Smooth muscle cell (in vitro differentiated cells): Measurements from ENCODE around the gene MRPS2. TPM values are rescaled to one million over a fixed set of nuclear protein-coding genes. Genes with fewer than 3 reads are reported as not detected.
"Not testable (repeated sequence)": the region's sequence is repeated elsewhere in the genome, so short reads cannot be mapped to it uniquely, and the experiment has no call there.

Experiments used
- DNase-seq: peaks from one replicate; lab custom pipeline; 2025; ENCODE audit not compliant: unreplicated experiment; lab: John Stamatoyannopoulos, UW
- H2AFZ ChIP-seq: fragments of 200-600 bp; sonication (generic); 2 replicates; pipeline ENCODE4 v1.6.0; 2016; ENCODE audit warnings: antibody characterized with exemption, low read depth, mild to moderate bottlenecking
- H3F3A ChIP-seq: fragments of 200-600 bp; sonication (generic); 2 replicates; pipeline ENCODE4 v1.6.0; 2017; ENCODE audit warnings: antibody characterized with exemption, low read depth
- H3K27ac ChIP-seq: fragments of 200-600 bp; sonication (generic); 2 replicates; pipeline ENCODE4 v1.5.1; 2016; ENCODE audit warnings: low read depth, mild to moderate bottlenecking
- H3K27me3 ChIP-seq: fragments of 200-600 bp; sonication (generic); 2 replicates; pipeline ENCODE4 v1.6.1; 2016; ENCODE audit warnings: low read depth, mild to moderate bottlenecking
- H3K36me3 ChIP-seq: fragments of 200-600 bp; sonication (generic); 2 replicates; pipeline ENCODE4 v1.5.1; 2016; ENCODE audit warnings: low read depth
- H3K4me1 ChIP-seq: fragments of 200-600 bp; sonication (generic); 2 replicates; pipeline ENCODE4 v1.5.1; 2016; ENCODE audit warnings: low read depth
- H3K4me2 ChIP-seq: fragments of 200-600 bp; sonication (generic); 2 replicates; pipeline ENCODE4 v1.6.0; 2016; ENCODE audit warnings: mild to moderate bottlenecking
- H3K4me3 ChIP-seq: fragments of 200-600 bp; sonication (generic); 2 replicates; pipeline ENCODE4 v1.5.1; 2016; ENCODE audit warnings: mild to moderate bottlenecking
- H3K79me2 ChIP-seq: fragments of 200-600 bp; sonication (generic); 2 replicates; pipeline ENCODE4 v1.6.0; 2016; ENCODE audit warnings: low read depth, mild to moderate bottlenecking
- H3K9ac ChIP-seq: fragments of 200-600 bp; sonication (generic); 2 replicates; pipeline ENCODE4 v1.6.0; 2016; ENCODE audit warnings: low read depth
- H3K9me3 ChIP-seq: fragments of 200-600 bp; sonication (generic); replicated peaks from 2 replicates; pipeline ENCODE4 v1.5.1; 2016; ENCODE audit warnings: low read depth
- H4K20me1 ChIP-seq: fragments of 200-600 bp; sonication (generic); 2 replicates; pipeline ENCODE4 v1.6.0; 2016; ENCODE audit warnings: low read depth
- CTCF ChIP-seq: fragments of 200-600 bp; sonication (generic); IDR thresholded peaks from 2 replicates; pipeline ENCODE4 v1.5.1; 2017; ENCODE audit warnings: borderline replicate concordance, mild to moderate bottlenecking, antibody characterized with exemption; ENCODE audit not compliant: insufficient read depth, poor library complexity, severe bottlenecking
- WGBS: methylation state at CpG from one replicate; pipeline ENCODE4 v1.1.7; 2016; ENCODE audit warnings: low lambda C conversion rate; 5-methylcytosine and 5-hydroxymethylcytosine counted together
- polyA plus RNA-seq: library from polyadenylated mRNA; unstranded; fragments of >200 nt; fragmentation: Nextera tagmentation; extraction: Ambion mirVana; gene quantifications from 2 replicates; pipeline ENCODE4 v1.2.1, GENCODE V29; 2016
- total RNA-seq: library from RNA; depleted of rRNA; stranded (reverse); fragments of >200 nt; gene quantifications from 2 replicates; pipeline ENCODE4 v1.2.3, GENCODE V29; 2014

Gene MRPS2
- 30.7 and 34.2 TPM in 2 replicates for total RNA-seq
- 49.0 and 52.6 TPM in 2 replicates for polyA plus RNA-seq

DNA sequence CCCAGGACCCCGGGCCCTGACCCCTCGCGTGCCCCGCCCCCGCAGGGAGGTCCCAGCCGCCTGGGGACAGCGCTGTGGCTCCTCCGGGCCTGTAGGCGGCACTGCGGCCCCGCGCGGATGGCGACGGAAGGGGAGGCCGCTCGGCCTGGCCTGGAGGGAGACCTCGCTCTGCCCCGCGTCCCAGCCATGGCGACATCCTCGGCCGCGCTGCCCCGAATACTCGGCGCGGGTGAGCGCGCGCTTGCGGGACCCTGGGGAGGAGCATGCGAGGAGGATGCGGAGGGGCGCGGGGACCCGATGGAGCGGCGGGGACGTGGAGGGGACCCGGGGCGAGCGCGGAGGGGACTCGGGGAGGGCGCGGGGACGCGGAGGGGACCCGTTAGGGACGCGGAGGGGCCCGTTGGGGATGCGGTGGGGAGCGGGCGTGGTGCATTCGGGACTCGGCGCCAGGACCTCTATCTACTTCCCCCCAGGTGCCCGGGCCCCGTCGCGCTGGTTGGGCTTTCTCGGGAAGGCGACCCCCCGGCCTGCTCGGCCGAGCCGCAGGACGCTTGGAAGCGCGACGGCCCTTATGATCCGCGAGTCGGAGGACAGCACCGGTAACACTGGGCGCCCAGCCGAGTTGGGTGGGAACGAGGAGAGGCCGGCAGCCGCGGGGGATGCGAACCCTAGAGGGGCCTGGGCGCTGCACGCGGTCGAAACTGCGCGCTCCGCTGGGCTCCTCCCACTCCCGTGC, at the start of gene MRPS2:
MRPS2 (plus strand) TSS at position 158 of the 736 bp plus-strand sequence; CDS start at position 187, 29 bp downstream.
- under 1% methylated on average over 41 of the region's 92 CpGs for WGBS
- H3K9ac ChIP-seq, result peak within 1 kb of the TSS; percentile 82
- H2AFZ ChIP-seq, result peak within 1 kb of the TSS; percentile 98
- H3K36me3 ChIP-seq, result no peaks in the 10 kb centered on the region
- no peak for DNase-seq
- peak within 1 kb of the TSS; percentile 98 for H3K4me2 ChIP-seq
- peaks cover 18% of the 10 kb centered on the region for H3K79me2 ChIP-seq
- H3K4me1 ChIP-seq, result peaks cover 11% of the 10 kb centered on the region
- H3K4me3 ChIP-seq, result peak within 1 kb of the TSS; percentile 94
- peak; percentile 77 for TF ChIP-seq CTCF
- H3K9me3 ChIP-seq, result no peaks in the 10 kb centered on the region
- peak within 1 kb of the TSS; percentile 18 for H3K27ac ChIP-seq
- H4K20me1 ChIP-seq, result peaks cover 22% of the 10 kb centered on the region
- H3K27me3 ChIP-seq, result no peaks in the 10 kb centered on the region
- H3F3A ChIP-seq, result peaks cover 3% of the 10 kb centered on the region

- H3K79me2 ChIP-seq, result no peaks in the 10 kb centered on the region
- H3K36me3 ChIP-seq, result no peaks in the 10 kb centered on the region
- H3K27ac ChIP-seq, result no peak overlapping the region
- 94% methylated on average over 10 of the region's 10 CpGs for WGBS
- no peak overlapping the region for H2AFZ ChIP-seq
- H4K20me1 ChIP-seq, result no peaks in the 10 kb centered on the region
- no peak for TF ChIP-seq CTCF
- no peaks in the 10 kb centered on the region for H3K27me3 ChIP-seq
- H3K9me3 ChIP-seq, result no peaks in the 10 kb centered on the region
- H3F3A ChIP-seq, result no peaks in the 10 kb centered on the region
- DNase-seq, result no peak
- H3K4me1 ChIP-seq, result no peaks in the 10 kb centered on the region
- H3K4me2 ChIP-seq, result no peak overlapping the region
- no peak overlapping the region for H3K9ac ChIP-seq
- no peak overlapping the region for H3K4me3 ChIP-seq
These were observed 49.5 kb upstream of the MRPS2 start for GRCh38 chr9:135450956-135451355.

DNA sequence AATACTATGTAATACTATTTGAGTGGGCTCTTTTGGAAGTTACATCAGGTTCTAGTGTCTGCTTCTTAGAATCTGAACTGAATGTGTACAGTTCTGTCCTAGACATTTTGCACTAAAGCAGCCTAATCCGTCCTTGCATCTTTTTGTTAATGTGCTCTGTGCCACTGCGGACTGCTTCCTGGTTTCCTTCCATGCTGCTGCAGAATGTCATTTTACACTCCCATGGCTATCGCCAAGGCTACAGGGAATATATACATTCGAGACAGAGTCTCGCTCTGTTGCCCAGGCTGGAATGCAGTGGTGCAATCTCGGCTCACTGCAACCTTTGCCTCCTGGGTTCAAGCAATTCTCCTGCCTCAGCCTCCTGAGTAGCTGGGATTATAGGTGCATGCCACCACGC, 48.6 kb upstream of the MRPS2 start:
- H3K4me1 ChIP-seq, DNase-seq, H3K79me2 ChIP-seq, H2AFZ ChIP-seq, H3K9me3 ChIP-seq, H3F3A ChIP-seq, H4K20me1 ChIP-seq, H3K27me3 ChIP-seq, H3K27ac ChIP-seq, H3K36me3 ChIP-seq, H3K4me2 ChIP-seq, H3K4me3 ChIP-seq, H3K9ac ChIP-seq: not testable (repeated sequence)
- WGBS, result 77% methylated on average over 7 of the region's 7 CpGs

DNA sequence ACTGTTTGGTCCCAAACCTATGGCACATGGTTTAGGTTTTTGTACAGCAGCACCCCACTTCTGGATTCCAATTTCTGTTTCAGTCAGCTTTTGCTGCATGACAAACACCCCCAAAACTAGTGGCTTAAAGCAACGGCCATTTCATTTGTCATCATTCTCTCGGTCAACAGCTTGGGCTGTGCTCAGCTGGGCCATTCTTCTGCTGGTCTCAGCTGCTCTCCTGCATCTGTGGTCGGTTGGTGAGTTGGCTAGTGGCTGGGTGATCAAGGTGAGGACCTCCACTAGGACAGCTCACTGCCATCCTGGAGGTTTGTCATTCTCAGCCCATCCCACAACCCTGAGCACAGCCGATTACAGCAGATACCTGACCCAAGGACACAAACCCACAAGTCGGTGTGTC, 45.7 kb upstream of the MRPS2 start:
- no peaks in the 10 kb centered on the region for H3K9me3 ChIP-seq
- no peaks in the 10 kb centered on the region for H4K20me1 ChIP-seq
- H3K4me1 ChIP-seq, result no peaks in the 10 kb centered on the region
- no peak overlapping the region for H3K27ac ChIP-seq
- no peak overlapping the region for H3K4me3 ChIP-seq
- H2AFZ ChIP-seq, result no peak overlapping the region
- 90% methylated on average over 5 of the region's 5 CpGs for WGBS
- no peaks in the 10 kb centered on the region for H3K79me2 ChIP-seq
- no peak for TF ChIP-seq CTCF
- H3K9ac ChIP-seq, result no peak overlapping the region
- DNase-seq, result no peak
- no peaks in the 10 kb centered on the region for H3K36me3 ChIP-seq
- no peak overlapping the region for H3K4me2 ChIP-seq
- H3K27me3 ChIP-seq, result no peaks in the 10 kb centered on the region
- H3F3A ChIP-seq, result no peaks in the 10 kb centered on the region
